A549 (cell line): ENCODE measurements around the gene ZNF618. TPM values are rescaled to one million over a fixed set of nuclear protein-coding genes. Genes with fewer than 3 reads are reported as not detected.

Experiments
- ATAC-seq, 2 experiments: fragments of 200-7000 bp in 1 of 2; fragments of >200 bp in 1 of 2; cut with Nextera tagmentation in 1 of 2; cut with Tn5 transposase in 1 of 2; 3 replicates each; pipeline versions ENCODE4 v1.8.0 to v1.9.1; 2018 to 2020; ENCODE audit warnings: mild to moderate bottlenecking in 1 of 2, moderate library complexity in 1 of 2
- CTCF ChIA-PET: fragments of 300-600 bp; sonication (Branson Sonifier 250); formaldehyde crosslinking; extraction: SDS; loops from one replicate; lab custom pipeline; 2021; ENCODE audit warnings: antibody characterized with exemption, inconsistent platforms; lab: Yijun Ruan, JAX
- POLR2A ChIA-PET: fragments of 350-600 bp; formaldehyde crosslinking; extraction: SDS; loops from one replicate; lab custom pipeline; 2021; ENCODE audit warnings: antibody characterized with exemption, inconsistent platforms; lab: Yijun Ruan, JAX
- DNase-seq, 2 experiments: peaks; one replicate each; pipeline versions ENCODE4 v3.0.0 to v3.0.0-alpha.2; 2011 to 2016; ENCODE audit warnings: low read depth in 1 of 2, low spot score in 1 of 2
- FAIRE-seq: peaks from 2 replicates; lab custom pipeline; 2011; peaks lifted over from hg19 to GRCh38; lab: Jason Lieb, UNC
- H3K27ac ChIP-seq, 2 experiments: fragments of >200 bp; sonication (Bioruptor Twin); formaldehyde crosslinking; 3 replicates each; pipeline ENCODE4 v1.5.1; 2016 to 2017
- H3K4me1 ChIP-seq: fragments of >200 bp; sonication (Bioruptor Twin); formaldehyde crosslinking; 3 replicates; pipeline ENCODE4 v1.6.1; 2016
- H3K4me2 ChIP-seq: fragments of >200 bp; sonication (Bioruptor Twin); formaldehyde crosslinking; 3 replicates; pipeline ENCODE4 v1.6.1; 2016
- H3K4me3 ChIP-seq: fragments of >200 bp; sonication (Bioruptor Twin); formaldehyde crosslinking; 3 replicates; pipeline ENCODE4 v1.5.1; 2016
- H3K9me3 ChIP-seq: fragments of >200 bp; sonication (Bioruptor Twin); formaldehyde crosslinking; 3 replicates; pipeline ENCODE4 v1.6.1; 2016
- ATOH8 ChIP-seq: fragments of 250-450 bp; sonication (Bioruptor Pico); IDR thresholded peaks from 2 replicates; pipeline ENCODE4 v1.5.0; 2020; ENCODE audit warnings: low read depth, mild to moderate bottlenecking, moderate library complexity
- BHLHE40 ChIP-seq: IDR thresholded peaks from 2 replicates; pipeline ENCODE4 v1.6.1; 2012; ENCODE audit warnings: low read depth, low read length, inconsistent platforms
- CBX8 ChIP-seq: fragments of 200-600 bp; sonication (generic); IDR thresholded peaks from 2 replicates; pipeline ENCODE4 v1.6.1; 2016
- E2F6 ChIP-seq: IDR thresholded peaks from 2 replicates; pipeline ENCODE4 v1.6.1; 2012; ENCODE audit warnings: low read depth, borderline replicate concordance
- EHF ChIP-seq: fragments of 250-450 bp; sonication (Bioruptor Pico); IDR thresholded peaks from 2 replicates; pipeline ENCODE4 v1.5.0; 2020; ENCODE audit warnings: mild to moderate bottlenecking
- EHMT2 ChIP-seq: fragments of 200-600 bp; sonication (generic); IDR thresholded peaks from 2 replicates; pipeline ENCODE4 v1.6.1; 2016; ENCODE audit warnings: antibody characterized with exemption, low read depth, mild to moderate bottlenecking, moderate library complexity
- ESRRA ChIP-seq: fragments of 150-350 bp; IDR thresholded peaks from 2 replicates; pipeline ENCODE4 v1.6.1; 2014; ENCODE audit warnings: mild to moderate bottlenecking, low read length, borderline replicate concordance
- FOSB ChIP-seq: fragments of 250-450 bp; sonication (Bioruptor Pico); IDR thresholded peaks from 2 replicates; pipeline ENCODE4 v1.5.0; 2020; ENCODE audit warnings: mild to moderate bottlenecking, moderate library complexity
- FOSL2 ChIP-seq, 2 experiments: fragments of 450-650 bp in 1 of 2; fragments of >200 bp in 1 of 2; sonication (Bioruptor Twin) in 1 of 2; formaldehyde crosslinking; IDR thresholded peaks; 2 replicates each; pipeline versions ENCODE4 v1.5.0 to v1.6.1; 2016 to 2020; ENCODE audit warnings: mild to moderate bottlenecking in 1 of 2, moderate library complexity in 1 of 2
- FOXS1 ChIP-seq: fragments of 250-450 bp; sonication (Bioruptor Pico); IDR thresholded peaks from 2 replicates; pipeline ENCODE4 v1.5.0; 2020; ENCODE audit warnings: mild to moderate bottlenecking, moderate library complexity
- HDAC2 ChIP-seq: fragments of 200-600 bp; sonication (generic); IDR thresholded peaks from 2 replicates; pipeline ENCODE4 v1.6.1; 2016
- HES2 ChIP-seq: fragments of >200 bp; sonication (Bioruptor Twin); formaldehyde crosslinking; IDR thresholded peaks from 2 replicates; pipeline ENCODE4 v1.6.1; 2016
- HOXA7 ChIP-seq: fragments of 250-450 bp; sonication (Bioruptor Pico); IDR thresholded peaks from 2 replicates; pipeline ENCODE4 v1.5.0; 2020; ENCODE audit warnings: mild to moderate bottlenecking, moderate library complexity
- JUN ChIP-seq, 2 experiments: fragments of >200 bp; sonication (Bioruptor Twin); formaldehyde crosslinking; IDR thresholded peaks; 2 replicates in 1 of 2; 3 replicates in 1 of 2; pipeline ENCODE4 v1.6.1; 2016 to 2017
- JUNB ChIP-seq: fragments of >200 bp; sonication (Bioruptor Twin); formaldehyde crosslinking; IDR thresholded peaks from 2 replicates; pipeline ENCODE4 v1.6.1; 2016
- KDM5A ChIP-seq: fragments of 200-600 bp; sonication (generic); IDR thresholded peaks from 2 replicates; pipeline ENCODE4 v1.6.1; 2016; ENCODE audit warnings: antibody characterized with exemption, mild to moderate bottlenecking
- MAX ChIP-seq: IDR thresholded peaks from 2 replicates; pipeline ENCODE4 v1.6.1; 2012
- NFE2L2 ChIP-seq: fragments of 150-350 bp; conservative IDR thresholded peaks from 2 replicates; pipeline ENCODE4 v1.6.1; 2014; ENCODE audit warnings: low read length
- NPAS2 ChIP-seq: fragments of 250-450 bp; sonication (Bioruptor Pico); IDR thresholded peaks from 2 replicates; pipeline ENCODE4 v1.8.0; 2022; ENCODE audit warnings: mild to moderate bottlenecking, moderate library complexity, borderline replicate concordance
- PHF8 ChIP-seq: fragments of 200-600 bp; sonication (generic); IDR thresholded peaks from 2 replicates; pipeline ENCODE4 v1.6.1; 2016; ENCODE audit warnings: low read depth, mild to moderate bottlenecking, antibody characterized with exemption, moderate library complexity, borderline replicate concordance
- POLR2A ChIP-seq: IDR thresholded peaks from 2 replicates; pipeline ENCODE4 v1.6.1; 2012; ENCODE audit warnings: mild to moderate bottlenecking, low read length
- POLR2AphosphoS2 ChIP-seq: conservative IDR thresholded peaks from 2 replicates; pipeline ENCODE4 v1.6.1; 2012; ENCODE audit warnings: low read length, improper control_type of control experiment, inconsistent platforms
- RAD21 ChIP-seq, 2 experiments: fragments of >200 bp in 1 of 2; sonication (Bioruptor Twin) in 1 of 2; formaldehyde crosslinking in 1 of 2; IDR thresholded peaks in 1 of 2; conservative IDR thresholded peaks in 1 of 2; 2 replicates in 1 of 2; 3 replicates in 1 of 2; pipeline ENCODE4 v1.6.1; 2012 to 2018; ENCODE audit warnings: inconsistent platforms in 1 of 2
- RFX5 ChIP-seq: fragments of 450-650 bp; IDR thresholded peaks from 2 replicates; pipeline ENCODE4 v1.7.1; 2014; ENCODE audit warnings: antibody characterized with exemption, mild to moderate bottlenecking, moderate library complexity
- RNF2 ChIP-seq: fragments of 200-600 bp; sonication (generic); IDR thresholded peaks from 2 replicates; pipeline ENCODE4 v1.6.1; 2016; ENCODE audit warnings: low read depth, mild to moderate bottlenecking, antibody characterized with exemption, moderate library complexity, borderline replicate concordance
- TFCP2L1 ChIP-seq: fragments of 250-450 bp; sonication (Bioruptor Pico); IDR thresholded peaks from 2 replicates; pipeline ENCODE4 v1.5.0; 2021; ENCODE audit warnings: mild to moderate bottlenecking
- TP53 ChIP-seq: fragments of 250-450 bp; sonication (Bioruptor Pico); IDR thresholded peaks from 2 replicates; pipeline ENCODE4 v1.5.0; 2021; ENCODE audit warnings: mild to moderate bottlenecking, moderate library complexity
- WGBS: methylation state at CpG from one replicate; pipeline ENCODE4 v1.1.6; 2017; ENCODE audit errors: missing lambda C conversion rate; 5-methylcytosine and 5-hydroxymethylcytosine counted together
- polyA plus RNA-seq, 4 experiments: library from polyadenylated mRNA; depleted of rRNA in 3 of 4; stranded (reverse); fragments of >200 nt; fragmentation: RNase III in 1 of 4; extraction: RNeasy Plus Mini Kit Qiagen cat#74134 plus additional on column Dnase treatment in 1 of 4; gene quantifications; 2 replicates in 3 of 4; 3 replicates in 1 of 4; pipeline ENCODE4 v1.2.3, GENCODE V29; 2011 to 2017

ZNF618 gene
- polyA plus RNA-seq, 2 of the 4 experiments (the other 2 are of a cell fraction) = 9.0 to 10.0 TPM

- CTCF ChIA-PET = interaction anchor here (1.8 kb wide), 1 partner anchor 33 kb away, joined by 7 read pairs; no protein-coding TSS in a partner anchor
- no peak for ATAC-seq
- Histone ChIP-seq H3K27ac (no peak overlapping the region), H3K9me3 (no peaks in the 10 kb centered on the region), H3K4me1 (no peaks in the 10 kb centered on the region), H3K4me3 (no peak overlapping the region), H3K4me2 (no peak overlapping the region)
- TF ChIP-seq CBX8 (no peak), POLR2AphosphoS2 (no peak), HES2 (no peak), EHMT2 (no peak), PHF8 (no peak), JUN (IDR thresholded peaks at IDR 0.05) (no peak), NPAS2 (CRISPR knock-in tag) (no peak), RAD21 (conservative IDR thresholded peaks at IDR 0.05 in 1 of 2, IDR thresholded peaks at IDR 0.05 in 1 of 2) (no peak), POLR2A (no peak)
- WGBS = 93% methylated on average over 36 of the region's 40 CpGs
- no peak for FAIRE-seq
- POLR2A ChIA-PET = no interaction called here
- DNase-seq = no peak
These were observed 173.5 kb downstream of the ZNF618 start for GRCh38 chr9:114049441-114050225.

GRCh38 chr9:114050226-114050568 lies 174.1 kb downstream of the ZNF618 start:
- DNase-seq = no peak
- H3K4me2 ChIP-seq = no peak overlapping the region
- CTCF ChIA-PET = interaction anchor here (0.9 to 1.8 kb wide), 2 partner anchors 33 to 368 kb away, joined by 3 to 7 read pairs; no protein-coding TSS in a partner anchor
- H3K9me3 ChIP-seq = no peaks in the 10 kb centered on the region
- no peak overlapping the region for H3K4me3 ChIP-seq
- no peaks in the 10 kb centered on the region for H3K4me1 ChIP-seq
- FAIRE-seq = no peak
- ATAC-seq = no peak
- WGBS = 87% methylated on average over 11 of the region's 11 CpGs
- POLR2A ChIA-PET = no interaction called here
- H3K27ac ChIP-seq = no peak overlapping the region
- no peak for TF ChIP-seq EHF (CRISPR knock-in tag)

- Histone ChIP-seq H3K4me3 (no peak overlapping the region), H3K4me2 (no peak overlapping the region), H3K4me1 (no peaks in the 10 kb centered on the region)
- FAIRE-seq (no peak), ATAC-seq (no peak)
- TF ChIP-seq TFCP2L1 (CRISPR knock-in tag) = no peak
- no peak for TF ChIP-seq PHF8
- TF ChIP-seq RFX5 = no peak
- no peak for TF ChIP-seq JUNB
- no peak for TF ChIP-seq ESRRA
- TF ChIP-seq BHLHE40 = no peak
- TF ChIP-seq KDM5A = no peak
- no peak for TF ChIP-seq FOXS1
- TF ChIP-seq, all 56 proteins: peak for 0
- 86% methylated on average over 6 of the region's 6 CpGs for WGBS
- H3K9me3 ChIP-seq = no peaks in the 10 kb centered on the region
- no peak overlapping the region for H3K27ac ChIP-seq
- ChIA-PET POLR2A (no interaction called here), CTCF (interaction anchor here (0.9 to 1.8 kb wide), 2 partner anchors 32 to 369 kb away, joined by 3 to 7 read pairs; no protein-coding TSS in a partner anchor)
- DNase-seq = no peak
These were observed 174.5 kb downstream of the ZNF618 start for GRCh38 chr9:114050646-114051045.

GRCh38 chr9:114051281-114051680 lies 175.2 kb downstream of the ZNF618 start:
- no peak overlapping the region for H3K4me2 ChIP-seq
- ChIA-PET CTCF (interaction anchor here (0.9 to 1.8 kb wide), 2 partner anchors 31 to 369 kb away, joined by 3 to 7 read pairs; no protein-coding TSS in a partner anchor), POLR2A (no interaction called here)
- WGBS = 96% methylated on average over 13 of the region's 15 CpGs
- TF ChIP-seq POLR2A (no peak), TFCP2L1 (CRISPR knock-in tag) (no peak), MAX (no peak), HDAC2 (no peak), TP53 (no peak), FOSL2 (IDR thresholded peaks at IDR 0.05) (no peak), FOSL2 (CRISPR knock-in tag; IDR thresholded peaks at IDR 0.05) (no peak), ATOH8 (no peak), E2F6 (no peak), FOSB (no peak), EHMT2 (no peak), NFE2L2 (no peak), HOXA7 (CRISPR knock-in tag) (no peak), RNF2 (no peak)
- no peaks in the 10 kb centered on the region for H3K4me1 ChIP-seq
- no peaks in the 10 kb centered on the region for H3K9me3 ChIP-seq
- H3K4me3 ChIP-seq = no peak overlapping the region
- DNase-seq = no peak
- FAIRE-seq = no peak
- ATAC-seq = no peak
- H3K27ac ChIP-seq = no peak overlapping the region
